ENCODE results near the gene CYYR1. TPM values are rescaled to one million over a fixed set of nuclear protein-coding genes. Genes with fewer than 3 reads are reported as not detected.

CYYR1 gene
- total RNA-seq, 1 donor from 2014 or later = 40.7 TPM

GRCh38 chr21:26449161-26449560, 123.9 kb downstream of the CYYR1 start:
- no peak overlapping the region for H3K27ac Mint-ChIP-seq (ENCODE audit: unreplicated experiment)

DNA sequence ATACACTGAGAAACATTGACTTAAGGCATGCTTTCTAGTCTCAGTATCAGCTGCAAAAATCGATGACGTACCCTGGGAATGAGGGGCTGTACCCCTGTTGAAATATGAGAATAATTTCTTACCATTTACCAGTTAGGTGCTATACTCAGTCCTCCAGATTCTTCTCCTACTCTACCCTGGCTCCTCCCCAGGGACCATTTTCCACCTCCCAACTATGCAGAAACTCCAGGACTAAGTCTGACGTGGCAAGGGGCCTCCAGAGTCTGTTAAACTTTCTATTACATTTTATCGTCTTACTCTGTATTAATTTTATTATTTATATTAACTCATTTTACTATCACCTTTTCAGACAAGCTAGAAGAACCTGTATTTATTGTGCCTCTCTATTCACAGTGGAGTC, 124.3 kb downstream of the CYYR1 start:
- H3K27me3 Mint-ChIP-seq (ENCODE audit: unreplicated experiment) = peaks cover 2% of the 10 kb centered on the region
- no peak for DNase-seq
- no peaks in the 10 kb centered on the region for H3K36me3 Mint-ChIP-seq (ENCODE audit: unreplicated experiment)
- H3K4me1 Mint-ChIP-seq (ENCODE audit: low read depth, unreplicated experiment) = peaks cover 5% of the 10 kb centered on the region
- H3K27ac Mint-ChIP-seq (ENCODE audit: unreplicated experiment) = no peak overlapping the region
- no peak overlapping the region for H3K4me3 Mint-ChIP-seq (ENCODE audit: unreplicated experiment)
- no peak for TF ChIP-seq CTCF (IDR thresholded peaks at IDR 0.05; ENCODE audit: partially characterized antibody, unreplicated experiment)
- no peaks in the 10 kb centered on the region for H3K9me3 Mint-ChIP-seq (ENCODE audit: unreplicated experiment)

More at GRCh38 chr21:26449161-26449560, 123.9 kb downstream of the CYYR1 start:
- Mint-ChIP-seq H3K4me1 (ENCODE audit: low read depth, unreplicated experiment) (peaks cover 5% of the 10 kb centered on the region), H3K9me3 (ENCODE audit: unreplicated experiment) (no peaks in the 10 kb centered on the region), H3K27me3 (ENCODE audit: unreplicated experiment) (peaks cover 2% of the 10 kb centered on the region), H3K36me3 (ENCODE audit: unreplicated experiment) (no peaks in the 10 kb centered on the region), H3K4me3 (ENCODE audit: unreplicated experiment) (no peak overlapping the region)
- DNase-seq = no peak
- no peak for TF ChIP-seq CTCF (IDR thresholded peaks at IDR 0.05; ENCODE audit: partially characterized antibody, unreplicated experiment)

- Mint-ChIP-seq H3K9me3 (ENCODE audit: unreplicated experiment) (no peaks in the 10 kb centered on the region), H3K36me3 (ENCODE audit: unreplicated experiment) (no peaks in the 10 kb centered on the region), H3K4me1 (ENCODE audit: low read depth, unreplicated experiment) (peaks cover 3% of the 10 kb centered on the region), H3K4me3 (ENCODE audit: unreplicated experiment) (no peak overlapping the region), H3K27ac (ENCODE audit: unreplicated experiment) (no peak overlapping the region), H3K27me3 (ENCODE audit: unreplicated experiment) (no peaks in the 10 kb centered on the region)
- no peak for DNase-seq
- no peak for TF ChIP-seq CTCF (IDR thresholded peaks at IDR 0.05; ENCODE audit: partially characterized antibody, unreplicated experiment)
Measured at GRCh38 chr21:26447932-26448475, 125.1 kb downstream of the CYYR1 start.

GRCh38 chr21:26445440-26445839, 127.6 kb downstream of the CYYR1 start:
- Mint-ChIP-seq H3K9me3 (ENCODE audit: unreplicated experiment) (no peaks in the 10 kb centered on the region), H3K4me1 (ENCODE audit: low read depth, unreplicated experiment) (peaks cover 3% of the 10 kb centered on the region), H3K27ac (ENCODE audit: unreplicated experiment) (no peak overlapping the region), H3K36me3 (ENCODE audit: unreplicated experiment) (no peaks in the 10 kb centered on the region), H3K27me3 (ENCODE audit: unreplicated experiment) (no peaks in the 10 kb centered on the region), H3K4me3 (ENCODE audit: unreplicated experiment) (no peak overlapping the region)
- DNase-seq = no peak
- no peak for TF ChIP-seq CTCF (IDR thresholded peaks at IDR 0.05; ENCODE audit: partially characterized antibody, unreplicated experiment)

GRCh38 chr21:26444646-26445045, 128.4 kb downstream of the CYYR1 start:
- Mint-ChIP-seq H3K4me1 (ENCODE audit: low read depth, unreplicated experiment) (peaks cover 3% of the 10 kb centered on the region), H3K36me3 (ENCODE audit: unreplicated experiment) (no peaks in the 10 kb centered on the region), H3K27me3 (ENCODE audit: unreplicated experiment) (no peaks in the 10 kb centered on the region), H3K27ac (ENCODE audit: unreplicated experiment) (no peak overlapping the region), H3K9me3 (ENCODE audit: unreplicated experiment) (no peaks in the 10 kb centered on the region), H3K4me3 (ENCODE audit: unreplicated experiment) (no peak overlapping the region)
- no peak for TF ChIP-seq CTCF (IDR thresholded peaks at IDR 0.05; ENCODE audit: partially characterized antibody, unreplicated experiment)
- DNase-seq = no peak
